ENCODE results near the gene ZFP64.
A peak's percentile ranks its signal among the peaks of the same experiment; 100 is the strongest.

ZFP64 gene

DNA sequence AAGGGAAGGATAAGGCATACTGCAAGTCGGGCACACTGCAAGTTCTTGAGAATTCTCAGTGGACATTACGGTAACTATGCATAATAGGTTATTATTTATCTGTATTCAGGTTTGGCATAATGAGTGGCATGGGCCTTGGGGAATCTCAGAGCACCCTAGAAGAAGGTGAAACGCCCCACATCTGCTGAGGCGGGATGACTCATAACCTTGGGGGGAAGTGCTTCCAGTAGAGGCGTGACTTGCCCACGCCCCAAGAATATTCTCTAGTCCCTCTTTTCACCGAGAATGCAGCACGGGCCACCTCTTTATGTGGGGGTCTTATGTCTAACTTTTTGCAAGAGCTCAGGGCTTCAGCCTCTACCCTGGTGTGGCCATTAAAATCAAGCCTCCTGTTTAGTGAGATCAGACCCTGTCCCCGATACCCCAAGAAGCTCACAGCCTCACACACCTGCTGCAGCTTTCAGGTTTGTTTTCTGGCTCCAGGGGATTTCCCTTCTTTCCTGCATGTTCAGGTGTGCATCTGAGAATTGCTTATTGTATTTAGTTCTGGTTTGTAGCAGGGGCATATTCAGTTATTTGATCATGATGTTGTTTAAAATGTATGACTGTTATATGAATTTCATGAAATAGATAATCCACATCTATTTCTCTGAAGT, 19.1 kb downstream of the ZFP64 start:
- peak overlapping the region; percentile 9; the same call in 1 of the 2 replicates for H3K4me3 ChIP-seq (replicated peaks; ENCODE audit: low read depth, low read length)
- H3K27me3 ChIP-seq (replicated peaks; ENCODE audit: control insufficient read depth, insufficient read depth, low read length) = no peaks in the 10 kb centered on the region
- DNase-seq (ENCODE audit: extremely low read depth, insufficient read length) = peak; percentile 35
- H3K36me3 ChIP-seq (ENCODE audit: control insufficient read depth, insufficient read depth, low read length) = peaks cover 3% of the 10 kb centered on the region
- no peak for TF ChIP-seq CTCF (IDR thresholded peaks at IDR 0.05; ENCODE audit: insufficient read depth, low read length, poor library complexity, severe bottlenecking)

GRCh38 chr20:52171025-52171424, 20.6 kb downstream of the ZFP64 start:
- H3K27me3 ChIP-seq (replicated peaks; ENCODE audit: control insufficient read depth, insufficient read depth, low read length) = no peaks in the 10 kb centered on the region
- no peak for DNase-seq (ENCODE audit: extremely low read depth, insufficient read length)
- peaks cover 2% of the 10 kb centered on the region for H3K36me3 ChIP-seq (ENCODE audit: control insufficient read depth, insufficient read depth, low read length)
- TF ChIP-seq CTCF (IDR thresholded peaks at IDR 0.05; ENCODE audit: insufficient read depth, low read length, poor library complexity, severe bottlenecking) = no peak
- H3K4me3 ChIP-seq (replicated peaks; ENCODE audit: low read depth, low read length) = no peak overlapping the region

- TF ChIP-seq CTCF (IDR thresholded peaks at IDR 0.05; ENCODE audit: insufficient read depth, low read length, poor library complexity, severe bottlenecking) = no peak
- Histone ChIP-seq H3K4me3 (replicated peaks; ENCODE audit: low read depth, low read length) (no peak overlapping the region), H3K27me3 (replicated peaks; ENCODE audit: control insufficient read depth, insufficient read depth, low read length) (no peaks in the 10 kb centered on the region), H3K36me3 (ENCODE audit: control insufficient read depth, insufficient read depth, low read length) (peaks cover 3% of the 10 kb centered on the region)
- no peak for DNase-seq (ENCODE audit: extremely low read depth, insufficient read length)
Measured at GRCh38 chr20:52168116-52168515, 23.5 kb downstream of the ZFP64 start.

- no peak for DNase-seq (ENCODE audit: extremely low read depth, insufficient read length)
- TF ChIP-seq CTCF (IDR thresholded peaks at IDR 0.05; ENCODE audit: insufficient read depth, low read length, poor library complexity, severe bottlenecking) = no peak
- Histone ChIP-seq H3K36me3 (ENCODE audit: control insufficient read depth, insufficient read depth, low read length) (peaks cover 3% of the 10 kb centered on the region), H3K27me3 (replicated peaks; ENCODE audit: control insufficient read depth, insufficient read depth, low read length) (no peaks in the 10 kb centered on the region), H3K4me3 (replicated peaks; ENCODE audit: low read depth, low read length) (no peak overlapping the region)
Measured at GRCh38 chr20:52167232-52167840, 24.2 kb downstream of the ZFP64 start.

- DNase-seq (ENCODE audit: extremely low read depth, insufficient read length) = no peak
- TF ChIP-seq CTCF (IDR thresholded peaks at IDR 0.05; ENCODE audit: insufficient read depth, low read length, poor library complexity, severe bottlenecking) = no peak
- no peaks in the 10 kb centered on the region for H3K27me3 ChIP-seq (replicated peaks; ENCODE audit: control insufficient read depth, insufficient read depth, low read length)
- H3K4me3 ChIP-seq (replicated peaks; ENCODE audit: low read depth, low read length) = no peak overlapping the region
- peaks cover 3% of the 10 kb centered on the region for H3K36me3 ChIP-seq (ENCODE audit: control insufficient read depth, insufficient read depth, low read length)
Measured at GRCh38 chr20:52166150-52166549, 25.4 kb downstream of the ZFP64 start.

Data from GM06990 (cell line).